ENCODE data around the gene CHRNB4. TPM values are rescaled to one million over a fixed set of nuclear protein-coding genes. Genes with fewer than 3 reads are reported as not detected.

Gene CHRNB4
- total RNA-seq, 4 donors from 2014 or later = 0.10 to 1.1 TPM; not detected in 2

DNA sequence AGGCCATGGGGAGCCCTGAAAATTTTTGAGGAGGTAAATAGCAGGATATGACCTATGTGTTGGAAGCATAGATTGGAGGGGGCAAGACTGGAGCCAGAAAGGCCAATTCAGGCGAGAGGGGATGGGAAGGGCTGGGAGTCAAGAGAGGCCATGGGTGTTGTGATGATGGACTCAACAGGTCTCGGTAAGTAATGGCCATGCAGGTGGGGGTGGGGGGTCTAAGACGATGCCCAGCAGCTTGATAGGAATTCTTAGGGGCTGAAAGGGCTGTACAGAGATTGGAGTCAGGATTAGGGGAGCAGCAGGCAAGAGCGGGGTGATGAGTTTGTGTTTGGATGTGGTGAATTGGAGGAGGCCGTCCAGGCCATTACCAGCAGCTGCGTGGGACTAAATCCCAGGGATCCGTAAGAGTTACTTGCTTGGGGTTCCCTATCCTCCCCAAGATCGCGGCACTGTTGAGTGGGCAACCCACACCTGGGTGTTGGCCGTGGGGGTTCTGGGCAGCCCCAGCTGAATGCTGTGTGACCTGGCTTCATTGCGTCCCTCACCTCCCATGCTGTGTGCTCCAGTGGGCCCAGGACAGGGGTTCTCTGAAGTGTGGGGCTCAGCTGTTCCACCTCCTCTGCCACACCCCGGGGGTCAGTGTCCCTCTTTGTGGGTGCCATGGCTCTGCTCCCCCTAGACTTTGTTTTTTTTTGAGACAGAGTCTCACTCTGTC, 41.8 kb upstream of the CHRNB4 start:
- Histone ChIP-seq H3K27me3 (no peaks in the 10 kb centered on the region), H3K4me1 (peaks cover 0 to 10% (median 0%) of the 10 kb centered on the region in 3 donors), H3K36me3 (no peaks in the 10 kb centered on the region), H3K9me3 (no peaks in the 10 kb centered on the region), H3K27ac (no peak overlapping the region), H3K4me3 (no peak overlapping the region)
- WGBS, 2 donors (ENCODE audit: low coverage in 1 of 2) = 96 to 98% methylated on average over 7 to 12 of the region's 12 CpGs
- TF ChIP-seq, protein P1, sequence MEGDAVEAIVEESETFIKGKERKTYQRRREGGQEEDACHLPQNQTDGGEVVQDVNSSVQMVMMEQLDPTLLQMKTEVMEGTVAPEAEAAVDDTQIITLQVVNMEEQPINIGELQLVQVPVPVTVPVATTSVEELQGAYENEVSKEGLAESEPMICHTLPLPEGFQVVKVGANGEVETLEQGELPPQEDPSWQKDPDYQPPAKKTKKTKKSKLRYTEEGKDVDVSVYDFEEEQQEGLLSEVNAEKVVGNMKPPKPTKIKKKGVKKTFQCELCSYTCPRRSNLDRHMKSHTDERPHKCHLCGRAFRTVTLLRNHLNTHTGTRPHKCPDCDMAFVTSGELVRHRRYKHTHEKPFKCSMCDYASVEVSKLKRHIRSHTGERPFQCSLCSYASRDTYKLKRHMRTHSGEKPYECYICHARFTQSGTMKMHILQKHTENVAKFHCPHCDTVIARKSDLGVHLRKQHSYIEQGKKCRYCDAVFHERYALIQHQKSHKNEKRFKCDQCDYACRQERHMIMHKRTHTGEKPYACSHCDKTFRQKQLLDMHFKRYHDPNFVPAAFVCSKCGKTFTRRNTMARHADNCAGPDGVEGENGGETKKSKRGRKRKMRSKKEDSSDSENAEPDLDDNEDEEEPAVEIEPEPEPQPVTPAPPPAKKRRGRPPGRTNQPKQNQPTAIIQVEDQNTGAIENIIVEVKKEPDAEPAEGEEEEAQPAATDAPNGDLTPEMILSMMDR (IDR thresholded peaks at IDR 0.05) = no peak
- TF ChIP-seq POLR2A (IDR thresholded peaks at IDR 0.05) (no peak), EP300 (IDR thresholded peaks at IDR 0.05) (no peak), POLR2AphosphoS5 (IDR thresholded peaks at IDR 0.05) (no peak)
- ATAC-seq = no peak

DNA sequence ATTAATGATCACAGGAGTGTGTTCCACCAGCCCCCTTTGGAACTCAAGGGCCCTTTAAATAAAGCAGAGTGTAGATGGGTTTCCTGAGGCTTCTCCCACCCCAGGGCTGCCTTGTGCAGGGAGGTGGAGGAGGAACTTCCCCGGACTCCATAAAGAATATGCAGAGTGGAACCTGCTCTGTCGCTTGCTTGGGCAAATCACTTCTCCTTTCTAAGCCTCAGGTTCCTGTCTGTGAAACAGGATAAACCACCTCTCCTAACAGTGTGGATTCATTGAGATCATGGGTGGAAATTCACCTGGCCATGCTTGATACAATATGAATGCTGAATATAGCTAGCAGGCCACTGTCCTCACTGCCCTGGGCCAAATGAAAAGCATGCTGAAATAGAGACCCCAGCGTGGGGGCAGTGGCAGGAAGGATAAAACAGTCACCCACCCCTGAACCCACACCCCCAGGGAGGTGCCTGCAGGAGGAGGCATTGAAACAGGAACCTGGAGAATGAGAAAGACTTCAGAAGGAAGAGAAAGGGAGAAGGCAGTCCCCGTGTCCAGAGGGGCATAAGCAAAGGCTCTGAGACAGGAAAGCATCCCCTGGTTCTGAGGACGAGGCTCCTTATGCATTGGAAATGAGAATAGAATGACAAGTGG, 41.1 kb upstream of the CHRNB4 start:
- WGBS, 2 donors (ENCODE audit: low coverage in 1 of 2) = 67 to 71% methylated on average over 1 to 3 of the region's 5 CpGs
- no peak for ATAC-seq
- no peak overlapping the region for H3K27ac ChIP-seq
- peaks cover 0 to 10% (median 0%) of the 10 kb centered on the region in 3 donors for H3K4me1 ChIP-seq
- TF ChIP-seq, protein P1 (IDR thresholded peaks at IDR 0.05) = no peak
- no peak for TF ChIP-seq POLR2A (IDR thresholded peaks at IDR 0.05)
- TF ChIP-seq POLR2AphosphoS5 (IDR thresholded peaks at IDR 0.05) = no peak
- no peak for TF ChIP-seq EP300 (IDR thresholded peaks at IDR 0.05)
- H3K27me3 ChIP-seq = no peaks in the 10 kb centered on the region
- H3K9me3 ChIP-seq = no peaks in the 10 kb centered on the region
- H3K36me3 ChIP-seq = no peaks in the 10 kb centered on the region
- H3K4me3 ChIP-seq = no peak overlapping the region

DNA sequence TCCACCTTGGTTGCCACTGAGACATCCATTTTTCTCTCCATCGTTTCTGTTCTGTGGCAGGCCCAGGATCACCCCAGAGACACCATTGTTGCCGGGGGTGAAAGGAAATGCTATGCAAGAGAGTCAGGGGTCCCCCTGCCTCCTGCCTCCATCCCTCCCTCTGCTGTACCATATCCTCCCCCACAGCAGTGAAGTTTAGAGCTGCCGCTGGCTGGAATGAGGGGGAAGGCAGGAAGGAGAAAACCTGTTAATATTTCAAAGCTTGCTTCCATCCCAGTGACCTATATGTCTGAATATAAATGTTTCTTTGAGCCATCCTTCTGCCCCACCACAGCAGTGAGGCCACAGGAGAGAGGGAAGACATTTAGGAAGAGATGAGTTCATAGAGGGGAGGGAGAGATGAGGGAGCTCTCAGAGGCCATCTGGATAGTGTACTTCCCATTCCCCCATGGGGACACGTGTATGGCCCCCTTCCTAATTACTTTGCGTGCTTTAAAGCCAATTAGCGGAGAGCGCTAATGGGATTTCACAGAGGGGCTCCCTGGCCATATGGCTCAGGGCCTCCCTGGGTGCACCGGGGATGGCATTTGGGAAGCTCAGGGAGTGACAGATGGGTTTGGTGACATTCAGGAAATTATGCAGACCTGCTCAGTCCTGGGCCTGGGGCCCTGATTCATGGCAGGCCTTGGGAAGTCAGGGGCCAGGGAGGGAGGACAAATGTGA, 40.4 kb upstream of the CHRNB4 start:
- ATAC-seq = no peak
- no peaks in the 10 kb centered on the region for H3K36me3 ChIP-seq
- H3K4me3 ChIP-seq = no peak overlapping the region
- H3K27me3 ChIP-seq = no peaks in the 10 kb centered on the region
- no peak for TF ChIP-seq POLR2AphosphoS5 (IDR thresholded peaks at IDR 0.05)
- H3K27ac ChIP-seq = no peak overlapping the region
- peaks cover 0 to 10% (median 0%) of the 10 kb centered on the region in 3 donors for H3K4me1 ChIP-seq
- 52 to 73% methylated on average over 3 to 4 of the region's 8 CpGs for WGBS, 2 donors (ENCODE audit: low coverage in 1 of 2)
- H3K9me3 ChIP-seq = no peaks in the 10 kb centered on the region

DNA sequence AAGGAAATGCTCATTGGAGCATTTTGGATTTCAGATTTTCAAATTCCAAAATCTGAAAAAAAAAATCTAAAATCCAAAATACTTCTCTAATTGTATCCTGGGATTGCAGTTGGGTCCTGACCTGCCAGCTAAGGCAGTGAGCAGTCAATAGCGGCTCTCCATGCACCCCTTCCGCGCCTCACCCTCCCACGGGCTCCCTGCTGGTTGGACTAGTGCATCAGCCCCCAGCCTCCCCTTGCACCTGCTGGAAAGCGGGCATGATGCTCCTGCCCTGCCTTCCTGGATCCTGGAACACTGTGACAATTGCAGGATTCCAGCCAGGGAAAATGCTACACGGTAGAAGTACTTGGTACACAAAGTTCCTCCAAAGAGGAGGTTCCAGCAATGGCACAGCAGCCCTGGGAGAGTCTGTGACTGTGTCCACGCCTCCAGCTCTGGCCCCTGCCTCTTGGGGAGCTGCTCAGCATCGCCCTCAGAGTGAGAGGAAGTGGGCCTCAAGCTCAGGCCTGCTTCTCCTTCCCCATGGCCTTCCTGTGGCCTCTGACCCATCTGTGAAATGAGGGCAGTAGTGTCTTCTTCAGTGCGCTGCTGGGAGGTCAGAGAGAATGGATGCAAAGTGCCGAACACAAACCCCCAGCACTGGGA, 39.5 kb upstream of the CHRNB4 start:
- TF ChIP-seq, protein P1 (IDR thresholded peaks at IDR 0.05) = no peak
- TF ChIP-seq POLR2A (IDR thresholded peaks at IDR 0.05) (no peak), POLR2AphosphoS5 (IDR thresholded peaks at IDR 0.05) (no peak), EP300 (IDR thresholded peaks at IDR 0.05) (no peak)
- Histone ChIP-seq H3K4me1 (peaks cover 0 to 5% (median 0%) of the 10 kb centered on the region in 3 donors), H3K27me3 (no peaks in the 10 kb centered on the region), H3K27ac (no peak overlapping the region), H3K36me3 (no peaks in the 10 kb centered on the region), H3K9me3 (no peaks in the 10 kb centered on the region), H3K4me3 (no peak overlapping the region)
- WGBS, 2 donors (ENCODE audit: low coverage in 1 of 2) = 82% methylated on average over 8 of the region's 10 CpGs; no CpG with 5 or more reads in 1 of the 2 donors
- ATAC-seq = no peak

DNA sequence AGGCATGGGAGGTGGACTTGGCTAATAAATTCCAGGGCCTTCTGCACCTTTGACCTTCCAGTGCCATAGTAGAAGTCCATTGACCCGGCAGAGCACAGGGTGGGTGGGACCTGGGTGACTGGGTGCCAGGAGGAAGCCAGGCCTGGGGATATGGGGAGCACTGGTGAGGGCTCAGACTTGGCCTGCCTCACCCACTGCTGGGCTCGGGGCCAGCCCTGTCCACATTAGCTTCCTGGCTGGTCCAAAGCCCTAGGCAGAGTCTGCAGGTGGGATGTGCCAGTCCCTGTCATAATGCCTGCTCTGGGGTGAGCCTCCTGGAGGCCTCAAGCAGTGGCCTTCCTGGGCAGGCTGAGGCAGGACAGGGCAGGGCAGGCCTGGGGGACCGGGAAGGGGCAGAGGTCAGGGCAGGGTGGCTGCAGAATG, 38.1 kb upstream of the CHRNB4 start:
- ATAC-seq = no peak
- H3K4me1 ChIP-seq = no peaks in the 10 kb centered on the region
- no peaks in the 10 kb centered on the region for H3K27me3 ChIP-seq
- TF ChIP-seq EP300 (IDR thresholded peaks at IDR 0.05) = no peak
- TF ChIP-seq, protein P1 (IDR thresholded peaks at IDR 0.05) = no peak
- TF ChIP-seq POLR2A (IDR thresholded peaks at IDR 0.05) = no peak
- TF ChIP-seq POLR2AphosphoS5 (IDR thresholded peaks at IDR 0.05) = no peak
- no peak overlapping the region for H3K27ac ChIP-seq
- no peaks in the 10 kb centered on the region for H3K36me3 ChIP-seq
- no peak overlapping the region for H3K4me3 ChIP-seq
- WGBS, 2 donors (ENCODE audit: low coverage in 1 of 2) = no CpG with 5 or more reads among the region's 3 CpGs
- H3K9me3 ChIP-seq = no peaks in the 10 kb centered on the region

Measured in gastroesophageal sphincter (tissue), 4 donors.